ENCODE data around the gene PACSIN3. TPM values are rescaled to one million over a fixed set of nuclear protein-coding genes. Genes with fewer than 3 reads are reported as not detected.
"Not testable (repeated sequence)": the region's sequence is repeated elsewhere in the genome, so short reads cannot be mapped to it uniquely, and the experiment has no call there.

The PACSIN3 gene
- total and polyA plus RNA-seq, 8 donors: 16.5 to 39.9 (median 29.6) TPM

- H3K4me1 ChIP-seq: peaks cover 0 to 17% (median 4%) of the 10 kb centered on the region in 3 donors
- WGBS, 2 donors: 75 to 81% methylated on average over 12 of the region's 12 CpGs
- ATAC-seq (no peak), DNase-seq (peak in 1 of 6 donors; percentile 65), FAIRE-seq (no peak)
- H3K36me3 ChIP-seq: no peaks in the 10 kb centered on the region
- intact Hi-C loops (cut with DNase I): no loop called here
- no peak overlapping the region for H3K4me3 ChIP-seq
- no peak overlapping the region for H3K27ac ChIP-seq
- no peaks in the 10 kb centered on the region for H3K27me3 ChIP-seq
- H3K9me3 ChIP-seq: no peaks in the 10 kb centered on the region
- no peak for TF ChIP-seq CTCF (IDR thresholded peaks at IDR 0.05)
Observed at GRCh38 chr11:47212938-47213337, 26.7 kb upstream of the PACSIN3 start.

- no peak overlapping the region for H3K27ac ChIP-seq
- TF ChIP-seq CTCF (IDR thresholded peaks at IDR 0.05): no peak
- no peaks in the 10 kb centered on the region for H3K9me3 ChIP-seq
- H3K27me3 ChIP-seq: no peaks in the 10 kb centered on the region
- FAIRE-seq (no peak), DNase-seq (no peak), ATAC-seq (no peak)
- WGBS, 2 donors: 89% methylated on average over 5 of the region's 5 CpGs
- intact Hi-C loops (cut with DNase I): no loop called here
- H3K4me3 ChIP-seq: no peak overlapping the region
- H3K4me1 ChIP-seq: no peaks in the 10 kb centered on the region
- H3K36me3 ChIP-seq: no peaks in the 10 kb centered on the region
Observed at GRCh38 chr11:47208628-47209027, 22.4 kb upstream of the PACSIN3 start.

- DNase-seq; H3K4me1 ChIP-seq; H3K4me3 ChIP-seq; ATAC-seq; H3K36me3 ChIP-seq; intact Hi-C loops (cut with DNase I); H3K27ac ChIP-seq; FAIRE-seq; H3K9me3 ChIP-seq; H3K27me3 ChIP-seq: not testable (repeated sequence)
- 87 to 90% methylated on average over 13 of the region's 13 CpGs for WGBS, 2 donors
Observed at GRCh38 chr11:47208008-47208552, 21.8 kb upstream of the PACSIN3 start.

- H3K36me3 ChIP-seq: no peaks in the 10 kb centered on the region
- peak in 3 of 6 donors; percentile 54 to 60 (median 55) for DNase-seq
- ATAC-seq: peak; percentile 62 to 95 (median 85)
- no peak overlapping the region for H3K4me3 ChIP-seq
- no peaks in the 10 kb centered on the region for H3K27me3 ChIP-seq
- no peak for TF ChIP-seq CTCF (IDR thresholded peaks at IDR 0.05)
- intact Hi-C loops (cut with DNase I): no loop called here
- H3K4me1 ChIP-seq: no peaks in the 10 kb centered on the region
- H3K9me3 ChIP-seq: no peaks in the 10 kb centered on the region
- WGBS, 2 donors: 40 to 44% methylated on average over 6 of the region's 6 CpGs
- no peak for FAIRE-seq
- H3K27ac ChIP-seq: no peak overlapping the region
Observed at GRCh38 chr11:47207459-47207858, 21.2 kb upstream of the PACSIN3 start.

- H3K4me1 ChIP-seq; H3K9me3 ChIP-seq; H3K4me3 ChIP-seq; H3K27ac ChIP-seq; ATAC-seq; intact Hi-C loops (cut with DNase I); H3K27me3 ChIP-seq; FAIRE-seq; DNase-seq; H3K36me3 ChIP-seq: not testable (repeated sequence)
- WGBS, 2 donors: 92 to 93% methylated on average over 5 of the region's 5 CpGs
Observed at GRCh38 chr11:47206577-47206976, 20.3 kb upstream of the PACSIN3 start.

GRCh38 chr11:47204637-47204989, 18.4 kb upstream of the PACSIN3 start:
- FAIRE-seq (no peak), DNase-seq (no peak), ATAC-seq (no peak)
- H3K36me3 ChIP-seq: no peaks in the 10 kb centered on the region
- no peak overlapping the region for H3K27ac ChIP-seq
- H3K4me1 ChIP-seq: no peaks in the 10 kb centered on the region
- intact Hi-C loops (cut with DNase I): no loop called here
- no peak for TF ChIP-seq CTCF (IDR thresholded peaks at IDR 0.05)
- H3K9me3 ChIP-seq: no peaks in the 10 kb centered on the region
- H3K27me3 ChIP-seq: no peaks in the 10 kb centered on the region
- 80 to 88% methylated on average over 2 of the region's 2 CpGs for WGBS, 2 donors
- H3K4me3 ChIP-seq: no peak overlapping the region
